Activated CD8-positive, alpha-beta memory T cell treated with anti-CD3 and anti-CD28 coated beads for 1 hour (primary cell): Measurements from ENCODE around the gene OAT.

ENCODE experiments used
- DNase-seq, 2 donors: peaks; one replicate each; pipeline ENCODE4 v3.0.0-alpha.2; 2020; ENCODE audit warnings: low read depth in 1 of 2; ENCODE audit errors: extremely low read depth in 1 of 2

Gene OAT

GRCh38 chr10:124354411-124355382, 64.0 kb downstream of the OAT start:
- DNase-seq = no peak

- no peak for DNase-seq
Observed at GRCh38 chr10:124353896-124354295, 64.8 kb downstream of the OAT start.

GRCh38 chr10:124353091-124353815, 65.5 kb downstream of the OAT start:
- no peak for DNase-seq

- DNase-seq = no peak
Observed at GRCh38 chr10:124351481-124352220, 67.1 kb downstream of the OAT start.

- DNase-seq = no peak
Observed at GRCh38 chr10:124350806-124351205, 67.9 kb downstream of the OAT start.

- DNase-seq = no peak
Observed at GRCh38 chr10:124349996-124350280, 68.8 kb downstream of the OAT start.

- no peak for DNase-seq
Observed at GRCh38 chr10:124349231-124349995, 69.3 kb downstream of the OAT start.

GRCh38 chr10:124348801-124349200, 69.9 kb downstream of the OAT start:
- DNase-seq = no peak

GRCh38 chr10:124347956-124348355, 70.8 kb downstream of the OAT start:
- no peak for DNase-seq
